Trophoblast cell (in vitro differentiated cells and primary cell): ENCODE data around the gene P2RX7.
A peak's percentile ranks its signal among the peaks of the same experiment; 100 is the strongest.

ENCODE experiments used
- DNase-seq, 2 donors: peaks; one replicate each; pipeline ENCODE4 v3.0.0-alpha.2; 2016
- H2AFZ ChIP-seq: 2 replicates; pipeline ENCODE4 v1.6.1; 2013; ENCODE audit warnings: low read length, moderate library complexity, mild to moderate bottlenecking; ENCODE audit not compliant: insufficient read depth, poor library complexity
- H2AK5ac ChIP-seq: 2 replicates; pipeline ENCODE4 v1.6.1; 2013; ENCODE audit warnings: mild to moderate bottlenecking, low read length
- H2BK120ac ChIP-seq: 2 replicates; pipeline ENCODE4 v1.6.1; 2013; ENCODE audit warnings: low read length, mild to moderate bottlenecking, moderate library complexity; ENCODE audit not compliant: insufficient read depth, poor library complexity
- H2BK12ac ChIP-seq: 2 replicates; pipeline ENCODE4 v1.6.1; 2013; ENCODE audit warnings: mild to moderate bottlenecking, low read length, moderate library complexity
- H2BK5ac ChIP-seq: 2 replicates; pipeline ENCODE4 v1.6.1; 2013; ENCODE audit warnings: low read length, low read depth, moderate library complexity, mild to moderate bottlenecking; ENCODE audit not compliant: poor library complexity
- H3K14ac ChIP-seq: 2 replicates; pipeline ENCODE4 v1.6.1; 2013; ENCODE audit warnings: mild to moderate bottlenecking, low read length
- H3K18ac ChIP-seq: 2 replicates; pipeline ENCODE4 v1.6.1; 2013; ENCODE audit warnings: mild to moderate bottlenecking, low read length
- H3K23ac ChIP-seq: 2 replicates; pipeline ENCODE4 v1.6.1; 2013; ENCODE audit warnings: low read length
- H3K27ac ChIP-seq: 2 replicates; pipeline ENCODE4 v1.5.1; 2013; ENCODE audit warnings: low read depth, mild to moderate bottlenecking, inconsistent platforms, low read length, moderate library complexity
- H3K27me3 ChIP-seq: 2 replicates; pipeline ENCODE4 v1.6.1; 2013; ENCODE audit warnings: inconsistent platforms, mild to moderate bottlenecking, low read length, moderate library complexity; ENCODE audit not compliant: insufficient read depth
- H3K36me3 ChIP-seq, 2 experiments: 1 replicate in 1 of 2; 2 replicates in 1 of 2; pipeline ENCODE4 v1.6.1; 2013; ENCODE audit warnings: low read length in 2 of 2, mild to moderate bottlenecking in 2 of 2, moderate library complexity in 1 of 2; ENCODE audit not compliant: insufficient read depth in 2 of 2, control insufficient read depth in 1 of 2
- H3K4ac ChIP-seq: 2 replicates; pipeline ENCODE4 v1.6.1; 2013; ENCODE audit warnings: low read depth, mild to moderate bottlenecking, low read length, moderate library complexity
- H3K4me1 ChIP-seq, 2 experiments: 1 replicate in 1 of 2; 2 replicates in 1 of 2; pipeline ENCODE4 v1.6.1; 2013; ENCODE audit warnings: low read length in 2 of 2, mild to moderate bottlenecking in 2 of 2, moderate library complexity in 1 of 2; ENCODE audit not compliant: insufficient read depth in 2 of 2, control insufficient read depth in 1 of 2
- H3K4me2 ChIP-seq: 2 replicates; pipeline ENCODE4 v1.6.1; 2013; ENCODE audit warnings: inconsistent platforms, mild to moderate bottlenecking, low read length, moderate library complexity
- H3K4me3 ChIP-seq: 2 replicates; pipeline ENCODE4 v1.5.1; 2013; ENCODE audit warnings: mild to moderate bottlenecking, low read depth, low read length, inconsistent platforms
- H3K79me1 ChIP-seq: one replicate; pipeline ENCODE4 v1.6.1; 2013; ENCODE audit warnings: low read length
- H3K79me2 ChIP-seq: 2 replicates; pipeline ENCODE4 v1.6.1; 2013; ENCODE audit warnings: low read length, mild to moderate bottlenecking; ENCODE audit not compliant: control insufficient read depth, insufficient read depth, poor library complexity
- H3K9ac ChIP-seq: 2 replicates; pipeline ENCODE4 v1.6.1; 2013; ENCODE audit warnings: mild to moderate bottlenecking, low read length
- H3K9me3 ChIP-seq: 2 replicates; pipeline ENCODE4 v1.6.1; 2013; ENCODE audit warnings: low read depth, mild to moderate bottlenecking, control low read depth, inconsistent platforms, low read length; ENCODE audit not compliant: insufficient read depth
- H4K12ac ChIP-seq: 2 replicates; pipeline ENCODE4 v1.6.1; 2013; ENCODE audit warnings: low read depth, mild to moderate bottlenecking, low read length, moderate library complexity
- H4K8ac ChIP-seq: 2 replicates; pipeline ENCODE4 v1.6.1; 2013; ENCODE audit warnings: low read depth, mild to moderate bottlenecking, low read length, moderate library complexity
- H4K91ac ChIP-seq: one replicate; pipeline ENCODE4 v1.6.1; 2013; ENCODE audit warnings: low read depth, mild to moderate bottlenecking, low read length, moderate library complexity
- WGBS: extraction: QIAGEN DNeasy Blood & Tissue Kit; methylation state at CpG from one replicate; pipeline ENCODE4 v1.1.7; 2013; ENCODE audit warnings: missing lambda C conversion rate; ENCODE audit not compliant: insufficient read length, insufficient coverage; ENCODE audit errors: extremely low coverage; 5-methylcytosine and 5-hydroxymethylcytosine counted together

Gene P2RX7

GRCh38 chr12:121182222-121182893 lies 49.7 kb downstream of the P2RX7 start:
- H3K27me3 ChIP-seq: no peaks in the 10 kb centered on the region
- no peak overlapping the region for H3K4me3 ChIP-seq
- H2BK12ac ChIP-seq: no peak overlapping the region
- H4K8ac ChIP-seq: no peak overlapping the region
- no peak overlapping the region for H3K14ac ChIP-seq
- H2AK5ac ChIP-seq: no peak overlapping the region
- H3K4me2 ChIP-seq: no peak overlapping the region
- no peaks in the 10 kb centered on the region for H3K9me3 ChIP-seq
- H3K79me1 ChIP-seq: peaks cover 2% of the 10 kb centered on the region
- H3K4ac ChIP-seq: no peak overlapping the region
- H2BK5ac ChIP-seq: no peak overlapping the region
- H3K18ac ChIP-seq: no peak overlapping the region
- H3K9ac ChIP-seq: no peak overlapping the region
- no peak overlapping the region for H4K91ac ChIP-seq
- H4K12ac ChIP-seq: no peak overlapping the region
- no peaks in the 10 kb centered on the region for H3K36me3 ChIP-seq
- peaks cover 0 to 4% of the 10 kb centered on the region in 2 experiments for H3K4me1 ChIP-seq
- WGBS: no CpG with 5 or more reads among the region's 3 CpGs
- DNase-seq: no peak
- H3K79me2 ChIP-seq: no peaks in the 10 kb centered on the region
- H3K23ac ChIP-seq: no peak overlapping the region
- H2AFZ ChIP-seq: no peak overlapping the region
- H2BK120ac ChIP-seq: no peak overlapping the region
- H3K27ac ChIP-seq: no peak overlapping the region

- Histone ChIP-seq H3K18ac (peak overlapping the region; percentile 67), H3K14ac (peak overlapping the region; percentile 50), H3K9me3 (no peaks in the 10 kb centered on the region), H3K23ac (no peak overlapping the region), H4K12ac (peak overlapping the region; percentile 59), H2AK5ac (peak overlapping the region; percentile 47), H3K36me3 (no peaks in the 10 kb centered on the region), H3K4me2 (no peak overlapping the region), H4K8ac (peak overlapping the region; percentile 82), H3K9ac (no peak overlapping the region), H3K4ac (peak overlapping the region; percentile 25), H2BK120ac (peak overlapping the region; percentile 86), H3K27ac (no peak overlapping the region), H2BK12ac (peak overlapping the region; percentile 70), H2AFZ (no peak overlapping the region), H3K27me3 (no peaks in the 10 kb centered on the region), H3K4me3 (no peak overlapping the region), H4K91ac (peak overlapping the region; percentile 78), H2BK5ac (peak overlapping the region; percentile 71), H3K79me2 (no peaks in the 10 kb centered on the region), H3K79me1 (peaks cover 2% of the 10 kb centered on the region), H3K4me1 (peaks cover 0 to 4% of the 10 kb centered on the region in 2 experiments)
- DNase-seq: peak in 1 of 2 donors; percentile 45
- no CpG with 5 or more reads among the region's 15 CpGs for WGBS
Measured at GRCh38 chr12:121184425-121184824, 51.7 kb downstream of the P2RX7 start.

DNA sequence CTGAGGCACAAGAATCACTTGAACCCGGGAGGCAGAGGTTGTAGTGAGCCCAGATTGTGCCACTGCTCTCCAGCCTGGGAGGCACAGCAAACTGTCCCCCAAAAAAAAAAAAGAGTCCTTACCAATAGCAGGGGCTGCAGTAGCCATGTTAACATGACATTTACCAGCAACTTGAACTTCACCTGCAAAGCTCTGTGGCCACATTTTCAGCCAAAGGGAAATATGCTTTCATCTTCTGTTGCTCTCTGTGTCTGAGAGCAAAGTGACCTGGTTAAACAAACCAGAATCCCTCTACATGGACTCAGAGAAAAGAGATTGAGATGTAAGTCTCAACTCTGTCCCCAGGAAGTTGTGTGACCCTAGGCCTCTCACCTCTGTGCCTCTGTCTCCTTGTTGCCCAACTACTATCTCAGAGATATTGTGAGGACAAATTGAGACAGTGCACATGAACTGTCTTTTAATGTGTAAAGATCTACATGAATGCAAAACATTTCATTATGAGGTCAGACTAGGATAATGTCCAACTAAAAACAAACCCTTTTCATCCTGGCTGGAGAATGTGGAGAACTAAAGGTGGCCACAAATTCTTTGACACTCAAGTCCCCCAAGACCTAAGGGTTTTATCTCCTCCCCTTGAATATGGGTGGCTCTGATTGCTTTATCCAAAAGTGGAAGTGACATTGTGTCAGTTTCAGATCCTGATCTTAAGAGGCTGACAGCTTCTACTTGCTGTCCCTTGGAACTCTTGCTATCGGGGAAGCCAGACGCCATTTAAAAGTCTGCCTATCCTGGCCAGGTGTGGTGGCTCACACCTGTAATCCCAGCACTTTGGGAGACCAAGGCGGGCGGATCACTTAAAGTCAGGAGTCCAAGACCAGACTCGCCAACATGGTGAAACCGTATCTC lies 52.6 kb downstream of the P2RX7 start:
- Histone ChIP-seq H2BK12ac (no peak overlapping the region), H3K79me2 (no peaks in the 10 kb centered on the region), H3K27ac (no peak overlapping the region), H4K8ac (no peak overlapping the region), H3K18ac (no peak overlapping the region), H4K12ac (no peak overlapping the region), H3K9ac (no peak overlapping the region), H2AFZ (no peak overlapping the region), H2BK120ac (no peak overlapping the region), H3K23ac (no peak overlapping the region), H3K36me3 (no peaks in the 10 kb centered on the region), H3K4me1 (peaks cover 0 to 4% of the 10 kb centered on the region in 2 experiments), H3K27me3 (no peaks in the 10 kb centered on the region), H3K4me3 (no peak overlapping the region), H2AK5ac (no peak overlapping the region), H3K4me2 (no peak overlapping the region), H3K79me1 (peaks cover 2% of the 10 kb centered on the region), H2BK5ac (no peak overlapping the region), H3K14ac (no peak overlapping the region), H3K9me3 (no peaks in the 10 kb centered on the region), H4K91ac (peak overlapping the region; percentile 12), H3K4ac (no peak overlapping the region)
- no CpG with 5 or more reads among the region's 7 CpGs for WGBS
- no peak for DNase-seq

DNA sequence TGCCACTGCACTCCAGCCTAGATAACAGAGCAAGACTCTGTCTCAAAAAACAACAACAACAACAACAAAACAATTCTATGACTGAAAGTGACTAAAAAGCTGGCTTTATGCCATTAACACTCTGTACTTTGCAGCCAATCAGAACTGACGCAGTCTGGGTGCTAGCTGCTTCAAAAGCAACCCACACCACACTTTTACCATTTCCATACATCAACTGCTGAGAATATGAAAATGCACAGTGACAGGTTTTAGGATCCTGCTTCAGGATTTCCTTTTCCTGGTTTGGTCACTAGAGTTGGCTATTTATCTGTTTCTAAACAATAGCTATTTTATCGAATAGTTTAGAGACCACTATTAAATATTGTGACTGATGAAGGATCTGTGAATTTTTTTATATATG lies 54.1 kb downstream of the P2RX7 start:
- H3K79me1 ChIP-seq: peaks cover 2% of the 10 kb centered on the region
- DNase-seq: no peak
- WGBS: no CpG with 5 or more reads among the region's 2 CpGs
- H3K4ac ChIP-seq: no peak overlapping the region
- no peak overlapping the region for H3K9ac ChIP-seq
- no peak overlapping the region for H3K18ac ChIP-seq
- H3K14ac ChIP-seq: no peak overlapping the region
- no peaks in the 10 kb centered on the region for H3K9me3 ChIP-seq
- H3K23ac ChIP-seq: no peak overlapping the region
- H3K4me3 ChIP-seq: no peak overlapping the region
- no peak overlapping the region for H2AK5ac ChIP-seq
- no peak overlapping the region for H3K4me2 ChIP-seq
- H3K27me3 ChIP-seq: no peaks in the 10 kb centered on the region
- no peak overlapping the region for H2BK12ac ChIP-seq
- H3K4me1 ChIP-seq: peaks cover 0 to 4% of the 10 kb centered on the region in 2 experiments
- H4K91ac ChIP-seq: no peak overlapping the region
- H2BK120ac ChIP-seq: no peak overlapping the region
- no peak overlapping the region for H2AFZ ChIP-seq
- no peaks in the 10 kb centered on the region for H3K79me2 ChIP-seq
- H4K8ac ChIP-seq: no peak overlapping the region
- H4K12ac ChIP-seq: no peak overlapping the region
- H2BK5ac ChIP-seq: no peak overlapping the region
- H3K27ac ChIP-seq: no peak overlapping the region
- no peaks in the 10 kb centered on the region for H3K36me3 ChIP-seq
